Adrenal gland (tissue), 5 donors: ENCODE measurements around the gene FLT3LG.

ENCODE experiments used
- POLR2A ChIP-seq, 2 donors: fragments of 450-650 bp; IDR thresholded peaks; one replicate each; pipeline ENCODE4 v1.6.1; 2017; ENCODE audit warnings: antibody characterized with exemption in 2 of 2, mild to moderate bottlenecking in 2 of 2, moderate library complexity in 1 of 2
- TF ChIP-seq, protein P1 (sequence below), 6 experiments: fragments of 450-650 bp in 4 of 6; fragments of 200-600 bp in 2 of 6; sonication (generic) in 1 of 6; IDR thresholded peaks; 1 replicate in 5 of 6; 2 replicates in 1 of 6; pipeline versions ENCODE4 v1.5.1 to v1.8.0; 2016 to 2021; ENCODE audit warnings: antibody characterized with exemption in 6 of 6, mild to moderate bottlenecking in 2 of 6, moderate library complexity in 1 of 6
- donor health status: DM: no; HTN: no; CAD: no.

DNA sequence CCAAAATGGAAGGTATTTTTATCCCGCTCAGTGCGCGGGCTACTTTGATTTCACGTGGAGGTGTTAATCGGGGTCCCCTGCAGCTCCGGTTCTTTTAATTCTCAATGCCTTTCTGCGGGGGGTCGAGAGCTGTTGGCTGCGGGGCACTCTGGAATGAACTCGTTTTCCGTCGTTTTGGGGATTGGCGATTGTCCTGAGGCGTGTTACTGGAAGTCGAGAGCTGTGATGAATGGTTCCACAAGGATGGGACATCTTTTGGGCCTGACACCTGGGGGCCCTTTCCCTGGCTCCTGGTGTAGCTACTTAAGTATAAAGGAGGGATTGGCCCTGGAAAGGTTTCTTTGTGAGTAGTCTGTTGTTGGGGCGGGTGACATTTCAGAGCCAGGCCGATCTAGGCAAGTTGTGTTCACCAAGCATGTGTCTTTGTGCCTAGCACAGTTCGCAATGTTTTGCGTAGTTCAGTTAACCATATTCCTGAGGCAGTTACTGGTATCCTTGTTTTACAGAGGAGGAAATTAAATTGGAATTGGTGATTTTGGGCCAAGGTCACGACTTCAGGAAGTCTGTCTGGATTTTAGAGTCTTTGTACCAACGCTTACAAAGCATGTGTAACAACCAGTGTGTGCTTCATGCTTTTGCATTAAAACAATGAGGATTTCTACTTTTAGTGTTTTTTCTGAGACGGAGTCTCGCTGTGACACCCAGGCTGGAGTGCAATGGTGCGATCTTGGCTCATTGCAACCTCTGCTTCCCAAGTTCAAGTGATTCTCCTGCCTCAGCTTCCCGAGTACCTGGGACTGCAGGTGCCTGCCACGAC lies 14.2 kb downstream of the FLT3LG start:
- TF ChIP-seq, protein P1, sequence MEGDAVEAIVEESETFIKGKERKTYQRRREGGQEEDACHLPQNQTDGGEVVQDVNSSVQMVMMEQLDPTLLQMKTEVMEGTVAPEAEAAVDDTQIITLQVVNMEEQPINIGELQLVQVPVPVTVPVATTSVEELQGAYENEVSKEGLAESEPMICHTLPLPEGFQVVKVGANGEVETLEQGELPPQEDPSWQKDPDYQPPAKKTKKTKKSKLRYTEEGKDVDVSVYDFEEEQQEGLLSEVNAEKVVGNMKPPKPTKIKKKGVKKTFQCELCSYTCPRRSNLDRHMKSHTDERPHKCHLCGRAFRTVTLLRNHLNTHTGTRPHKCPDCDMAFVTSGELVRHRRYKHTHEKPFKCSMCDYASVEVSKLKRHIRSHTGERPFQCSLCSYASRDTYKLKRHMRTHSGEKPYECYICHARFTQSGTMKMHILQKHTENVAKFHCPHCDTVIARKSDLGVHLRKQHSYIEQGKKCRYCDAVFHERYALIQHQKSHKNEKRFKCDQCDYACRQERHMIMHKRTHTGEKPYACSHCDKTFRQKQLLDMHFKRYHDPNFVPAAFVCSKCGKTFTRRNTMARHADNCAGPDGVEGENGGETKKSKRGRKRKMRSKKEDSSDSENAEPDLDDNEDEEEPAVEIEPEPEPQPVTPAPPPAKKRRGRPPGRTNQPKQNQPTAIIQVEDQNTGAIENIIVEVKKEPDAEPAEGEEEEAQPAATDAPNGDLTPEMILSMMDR (IDR thresholded peaks at IDR 0.05) = no peak
- TF ChIP-seq POLR2A (IDR thresholded peaks at IDR 0.05) = no peak
